GM21737 (cell line): ENCODE data around the gene PEPD.

Experiments used
- ATAC-seq: cut with Tn5 transposase; IDR thresholded peaks from one replicate; pipeline ENCODE4 v1.9.1; 2021; ENCODE audit warnings: mild to moderate bottlenecking, moderate library complexity; ENCODE audit not compliant: unreplicated experiment

The PEPD gene

GRCh38 chr19:33388725-33389420 lies 132.7 kb downstream of the PEPD start:
- no peak for ATAC-seq

- ATAC-seq = no peak
Observed at GRCh38 chr19:33388231-33388724, 133.3 kb downstream of the PEPD start.

- no peak for ATAC-seq
Observed at GRCh38 chr19:33387351-33388230, 134.0 kb downstream of the PEPD start.

DNA sequence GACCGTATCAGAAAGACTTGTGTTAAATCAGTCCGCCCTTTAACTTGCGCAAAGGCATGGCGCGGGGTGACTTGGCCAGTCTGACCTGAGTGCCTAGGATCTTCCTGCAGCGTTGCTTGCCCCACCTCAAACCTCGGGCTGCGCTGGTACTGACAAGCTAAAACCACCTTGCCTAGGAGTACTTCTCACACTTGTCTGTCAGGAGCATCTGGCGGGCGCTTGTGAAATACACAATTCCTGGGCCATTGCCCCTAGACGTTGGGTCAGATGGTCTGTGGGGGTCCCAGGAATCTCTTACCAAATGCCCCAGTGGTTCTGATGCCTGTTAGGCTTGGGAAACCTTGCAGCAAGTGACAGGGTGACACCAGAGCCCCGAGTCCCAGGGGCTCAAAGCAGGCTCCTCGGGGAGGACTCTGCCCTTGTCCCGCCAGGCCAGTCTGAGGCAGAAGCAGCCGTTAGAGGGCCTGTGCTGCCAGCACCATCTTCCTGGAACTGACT lies 135.2 kb downstream of the PEPD start:
- ATAC-seq = no peak

GRCh38 chr19:33385956-33386355 lies 135.6 kb downstream of the PEPD start:
- ATAC-seq = no peak

DNA sequence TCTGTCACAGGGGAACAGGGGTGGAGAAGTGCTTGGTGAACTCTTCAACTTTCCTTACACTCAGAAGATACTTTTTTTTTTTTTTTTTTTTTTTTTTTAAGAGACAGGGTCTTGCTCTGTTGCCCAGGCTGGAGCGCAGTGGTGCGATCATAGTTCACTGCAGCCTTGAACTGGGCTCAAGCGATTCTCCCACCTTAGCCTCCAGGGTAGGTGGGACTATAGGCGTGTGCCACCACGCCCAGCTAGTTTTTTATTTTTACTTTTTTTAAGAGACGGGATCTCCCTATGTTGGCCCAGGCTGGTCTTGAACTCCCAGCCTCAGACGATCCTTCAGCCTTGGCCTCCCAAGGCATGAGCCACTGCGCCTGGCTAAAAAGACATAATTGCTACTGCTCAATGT lies 136.6 kb downstream of the PEPD start:
- no peak for ATAC-seq

GRCh38 chr19:33383720-33384292 lies 137.8 kb downstream of the PEPD start:
- ATAC-seq = no peak

- ATAC-seq = no peak
Observed at GRCh38 chr19:33382982-33383381, 138.6 kb downstream of the PEPD start.

DNA sequence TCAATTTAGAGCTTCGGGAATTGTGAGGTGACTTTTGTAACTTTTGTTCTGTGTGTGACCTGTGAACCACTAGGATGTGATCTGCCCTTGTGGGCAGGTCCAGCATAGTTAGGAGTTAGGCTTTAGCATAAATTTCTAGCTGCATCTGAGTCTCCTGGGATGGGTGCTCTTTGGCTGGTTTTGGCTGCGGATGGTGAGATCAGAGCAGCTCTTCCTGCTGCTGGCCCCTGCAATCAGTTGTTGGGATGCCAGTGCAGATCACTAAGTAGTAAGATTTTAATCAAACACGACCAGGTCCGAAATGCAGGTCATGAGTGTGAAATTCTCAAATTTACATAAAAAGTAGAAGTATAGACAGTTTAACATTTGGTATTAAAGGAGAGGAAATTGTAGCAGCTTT lies 139.6 kb downstream of the PEPD start:
- ATAC-seq = no peak

DNA sequence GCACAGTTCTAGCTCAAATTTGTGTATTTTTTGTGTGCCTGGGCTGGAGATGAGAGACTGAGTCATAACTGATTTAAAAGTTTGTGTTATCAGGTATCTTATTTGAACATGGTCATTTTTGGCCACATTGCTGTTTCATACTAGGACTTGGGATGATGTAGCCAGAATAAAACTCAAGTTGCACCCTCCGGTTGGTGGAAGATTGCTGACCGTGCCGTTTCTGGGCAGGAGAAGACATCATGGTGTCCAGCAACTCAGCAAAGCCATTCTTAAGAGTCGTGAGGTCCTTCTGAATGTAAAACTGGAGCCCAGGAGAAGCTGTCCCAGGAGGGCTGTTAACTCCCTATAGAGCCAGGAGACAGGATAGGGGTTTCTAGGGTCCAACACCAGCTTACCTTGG lies 140.5 kb downstream of the PEPD start:
- no peak for ATAC-seq

- ATAC-seq = no peak
Observed at GRCh38 chr19:33379151-33379829, 142.3 kb downstream of the PEPD start.

- no peak for ATAC-seq
Observed at GRCh38 chr19:33377586-33378475, 143.8 kb downstream of the PEPD start.

- no peak for ATAC-seq
Observed at GRCh38 chr19:33376941-33377557, 144.5 kb downstream of the PEPD start.

- ATAC-seq = no peak
Observed at GRCh38 chr19:33376423-33376822, 145.2 kb downstream of the PEPD start.

DNA sequence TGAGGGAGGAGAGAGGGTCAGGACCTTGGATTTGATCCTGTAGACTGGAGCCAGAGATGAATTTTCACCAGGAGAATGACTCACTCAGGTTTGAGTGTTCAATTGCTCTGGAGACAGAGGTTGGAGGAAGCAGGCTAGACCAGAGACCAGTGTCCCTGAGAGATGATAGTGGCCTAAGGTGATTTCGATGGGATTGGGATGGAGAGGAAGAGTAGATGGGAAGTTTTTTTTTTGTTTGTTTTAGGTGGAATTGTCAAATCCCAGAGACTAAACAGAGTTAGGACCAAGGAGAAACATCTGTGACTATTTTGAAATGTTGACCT lies 145.8 kb downstream of the PEPD start:
- no peak for ATAC-seq

DNA sequence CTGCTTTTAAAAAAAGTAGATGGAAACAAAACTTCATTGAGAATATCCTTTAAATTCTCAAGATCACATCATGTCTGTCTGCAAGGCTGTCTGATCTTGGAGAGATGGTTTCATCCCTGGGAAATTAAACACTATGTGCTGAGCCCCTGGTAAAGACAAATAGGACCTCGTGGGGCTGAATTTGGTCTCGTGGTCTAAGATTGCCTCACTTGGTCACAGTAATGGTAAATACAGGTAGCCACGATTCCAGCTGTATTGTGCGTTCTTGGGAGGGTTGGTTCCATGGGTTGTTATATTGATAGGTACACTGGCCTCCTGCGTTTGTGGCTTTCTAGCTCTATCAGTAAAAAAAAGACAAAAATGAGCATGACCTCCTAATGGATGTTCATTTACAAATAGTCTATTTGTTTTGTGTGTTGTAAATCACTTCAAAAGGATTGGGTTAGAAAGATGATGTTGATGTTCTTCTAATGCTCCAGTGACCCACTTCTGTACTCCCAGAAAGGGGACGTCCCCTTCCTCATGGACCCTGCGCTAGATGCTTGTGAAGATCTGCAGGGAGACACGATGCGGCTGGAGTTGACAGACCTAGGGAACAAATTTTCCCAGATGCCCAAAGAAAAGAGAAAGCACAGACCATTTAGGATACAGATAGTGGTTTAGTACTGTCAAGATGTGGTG lies 146.3 kb downstream of the PEPD start:
- no peak for ATAC-seq

DNA sequence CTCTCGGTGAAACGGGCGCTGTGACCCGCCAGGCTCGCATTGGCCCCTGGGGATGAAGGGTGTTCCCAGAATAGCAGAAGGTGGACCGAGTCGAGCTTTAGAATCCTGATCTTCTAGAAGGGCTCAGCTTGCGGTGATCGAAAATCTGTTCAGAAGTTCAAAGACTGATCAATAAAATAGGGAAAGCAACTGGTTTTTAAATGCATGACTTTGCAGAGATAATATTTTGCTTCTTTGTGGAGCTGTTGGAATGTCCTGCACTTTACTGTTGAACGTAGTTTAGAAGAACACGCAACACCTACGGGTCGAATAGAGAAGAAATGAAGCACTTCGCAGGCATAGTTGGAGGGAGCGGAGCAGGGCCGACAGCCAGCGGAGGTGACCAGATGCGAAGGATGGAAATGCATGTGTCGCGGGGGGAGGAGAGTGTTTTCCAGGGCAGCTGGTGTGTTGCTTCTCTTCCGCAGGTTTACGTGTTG lies 147.3 kb downstream of the PEPD start:
- no peak for ATAC-seq

- peak; percentile 85 for ATAC-seq
Observed at GRCh38 chr19:33373453-33374235, 147.9 kb downstream of the PEPD start, which contains the start of gene CEBPG. CEBPG (plus strand) TSS chr19:33373709; CDS start chr19:33379240, 5,531 bp downstream.
